ENCODE data around the gene INPP4B. TPM values are rescaled to one million over a fixed set of nuclear protein-coding genes. Genes with fewer than 3 reads are reported as not detected.

Gene INPP4B
- total and polyA plus RNA-seq, 7 donors = 1.5 to 16.8 (median 9.5) TPM

- H3K4me1 ChIP-seq = no peaks in the 10 kb centered on the region
- 93 to 96% (median 94%) methylated on average over 2 of the region's 2 CpGs for WGBS, 3 donors
- TF ChIP-seq CTCF (IDR thresholded peaks at IDR 0.05) = no peak
- H3K4me3 ChIP-seq = no peak overlapping the region
- DNase-seq = no peak
- no peaks in the 10 kb centered on the region for H3K9me3 ChIP-seq
- no peaks in the 10 kb centered on the region for H3K27me3 ChIP-seq (ENCODE audit: insufficient read depth in 3 of 3, low read length in 2 of 3)
- intact Hi-C loops (cut with DNase I) = no loop called here
- ATAC-seq = no peak
- H3K36me3 ChIP-seq (ENCODE audit: insufficient read depth in 1 of 2, low read depth in 1 of 2) = no peaks in the 10 kb centered on the region
- no peak overlapping the region for H3K27ac ChIP-seq
These were observed 162.6 kb downstream of the INPP4B start for GRCh38 chr4:142683503-142683902.

GRCh38 chr4:142671516-142671915, 174.6 kb downstream of the INPP4B start:
- Histone ChIP-seq H3K4me1 (no peaks in the 10 kb centered on the region), H3K27me3 (ENCODE audit: insufficient read depth in 3 of 3, low read length in 2 of 3) (no peaks in the 10 kb centered on the region), H3K27ac (no peak overlapping the region), H3K36me3 (ENCODE audit: insufficient read depth in 1 of 2, low read depth in 1 of 2) (no peaks in the 10 kb centered on the region), H3K4me3 (no peak overlapping the region), H3K9me3 (peaks cover 22% of the 10 kb centered on the region)
- ATAC-seq (no peak), DNase-seq (no peak)
- TF ChIP-seq CTCF (IDR thresholded peaks at IDR 0.05) = no peak
- WGBS, 3 donors = 76 to 80% (median 80%) methylated on average over 2 of the region's 2 CpGs
- intact Hi-C loops (cut with DNase I) = no loop called here

- 79 to 94% (median 86%) methylated on average over 1 of the region's 1 CpG for WGBS, 3 donors
- DNase-seq = no peak
- Histone ChIP-seq H3K27ac (no peak overlapping the region), H3K4me1 (no peaks in the 10 kb centered on the region), H3K36me3 (ENCODE audit: insufficient read depth in 1 of 2, low read depth in 1 of 2) (no peaks in the 10 kb centered on the region), H3K27me3 (ENCODE audit: insufficient read depth in 3 of 3, low read length in 2 of 3) (no peaks in the 10 kb centered on the region), H3K9me3 (peaks cover 10% of the 10 kb centered on the region), H3K4me3 (no peak overlapping the region)
- TF ChIP-seq CTCF (IDR thresholded peaks at IDR 0.05) = no peak
- no peak for ATAC-seq
- intact Hi-C loops (cut with DNase I) = no loop called here
These were observed 182.3 kb downstream of the INPP4B start for GRCh38 chr4:142663828-142664227.

GRCh38 chr4:142660728-142661127, 185.4 kb downstream of the INPP4B start:
- no peak for ATAC-seq
- no peaks in the 10 kb centered on the region for H3K4me1 ChIP-seq
- no peaks in the 10 kb centered on the region for H3K27me3 ChIP-seq (ENCODE audit: insufficient read depth in 3 of 3, low read length in 2 of 3)
- 78 to 83% (median 82%) methylated on average over 8 of the region's 8 CpGs for WGBS, 3 donors
- H3K27ac ChIP-seq = no peak overlapping the region
- no peak overlapping the region for H3K4me3 ChIP-seq
- no peaks in the 10 kb centered on the region for H3K36me3 ChIP-seq (ENCODE audit: insufficient read depth in 1 of 2, low read depth in 1 of 2)
- TF ChIP-seq CTCF (IDR thresholded peaks at IDR 0.05) = no peak
- peaks cover 28% of the 10 kb centered on the region for H3K9me3 ChIP-seq
- peak in 1 of 2 donors; percentile 9 for DNase-seq
- intact Hi-C loops (cut with DNase I) = no loop called here

GRCh38 chr4:142656178-142656577, 189.9 kb downstream of the INPP4B start:
- DNase-seq = peak; percentile 10 to 23
- 85 to 95% (median 93%) methylated on average over 5 of the region's 5 CpGs for WGBS, 3 donors
- Histone ChIP-seq H3K9me3 (peaks cover 62% of the 10 kb centered on the region), H3K27ac (no peak overlapping the region), H3K27me3 (ENCODE audit: insufficient read depth in 3 of 3, low read length in 2 of 3) (no peaks in the 10 kb centered on the region), H3K36me3 (ENCODE audit: insufficient read depth in 1 of 2, low read depth in 1 of 2) (no peaks in the 10 kb centered on the region), H3K4me3 (no peak overlapping the region), H3K4me1 (no peaks in the 10 kb centered on the region)
- intact Hi-C loops (cut with DNase I) = no loop called here
- ATAC-seq = no peak
- no peak for TF ChIP-seq CTCF (IDR thresholded peaks at IDR 0.05)

All from psoas muscle (tissue), 8 donors.